K562 (cell line): ENCODE data around the gene NUDT9. TPM values are rescaled to one million over a fixed set of nuclear protein-coding genes. Genes with fewer than 3 reads are reported as not detected.
"Not testable (repeated sequence)": the region's sequence is repeated elsewhere in the genome, so short reads cannot be mapped to it uniquely, and the experiment has no call there.

ENCODE experiments used
- ARID1B ChIP-seq: fragments of 450-650 bp; IDR thresholded peaks from 2 replicates; pipeline ENCODE4 v1.6.1; 2016; ENCODE audit warnings: antibody characterized with exemption, mild to moderate bottlenecking, inconsistent platforms
- CC2D1A ChIP-seq: fragments of 450-650 bp; IDR thresholded peaks from 2 replicates; pipeline ENCODE4 v1.6.1; 2017; ENCODE audit warnings: mild to moderate bottlenecking
- EHMT2 ChIP-seq: fragments of 450-650 bp; IDR thresholded peaks from 2 replicates; pipeline ENCODE4 v1.6.1; 2018; ENCODE audit warnings: antibody characterized with exemption
- FOXM1 ChIP-seq, 2 experiments: fragments of 450-650 bp in 1 of 2; sonication (generic) in 1 of 2; formaldehyde crosslinking in 1 of 2; IDR thresholded peaks; 2 replicates each; pipeline versions ENCODE4 v1.6.1 to v1.9.0; 2017 to 2022; ENCODE audit warnings: low read depth in 2 of 2, mild to moderate bottlenecking in 2 of 2, missing genetic modification reagents in 1 of 2, moderate library complexity in 1 of 2
- L3MBTL2 ChIP-seq: fragments of 450-650 bp; IDR thresholded peaks from 2 replicates; pipeline ENCODE4 v1.6.1; 2016; ENCODE audit warnings: mild to moderate bottlenecking, moderate library complexity
- MAZ ChIP-seq, 2 experiments: fragments of 450-650 bp in 1 of 2; sonication (generic) in 1 of 2; formaldehyde crosslinking; IDR thresholded peaks in 1 of 2; conservative IDR thresholded peaks in 1 of 2; 2 replicates each; pipeline versions ENCODE4 v1.4.0 to v1.5.0; 2020; ENCODE audit warnings: mild to moderate bottlenecking in 1 of 2, missing genetic modification reagents in 1 of 2
- SUPT5H ChIP-seq: fragments of 450-650 bp; IDR thresholded peaks from 2 replicates; pipeline ENCODE4 v1.6.1; 2016
- polyA plus RNA-seq, 8 experiments: library from polyadenylated mRNA; depleted of rRNA in 4 of 8; stranded (reverse) in 5 of 8; unstranded in 3 of 8; fragments of >200 nt; fragmentation: Nextera tagmentation in 2 of 8; fragmentation: Illumina TruSeq in 1 of 8; extraction: Ambion mirVana in 2 of 8; extraction: Trizol in 1 of 8; gene quantifications; 2 replicates each; pipeline versions ENCODE4 v1.2.1 to v1.2.3, GENCODE V29; 2011 to 2014; ENCODE audit warnings: inconsistent platforms in 1 of 8, missing spikeins in 1 of 8
- total RNA-seq, 7 experiments: library from RNA; depleted of rRNA in 6 of 7; stranded (reverse); fragments of >200 nt in 6 of 7; fragmentation: Illumina TruSeq in 2 of 7; extraction: Trizol in 2 of 7; gene quantifications; 2 replicates each; pipeline versions ENCODE4 v1.2.1 to v1.2.3, GENCODE V29; 2011 to 2021; ENCODE audit warnings: low replicate concordance in 1 of 7
- TF ChIP-seq, protein P1 (sequence below): fragments of 450-650 bp; IDR thresholded peaks from 2 replicates; pipeline ENCODE4 v1.6.1; 2018; ENCODE audit not compliant: partially characterized antibody

Gene NUDT9
- total and polyA plus RNA-seq, 9 of the 15 experiments (the other 6 are each of a cell fraction or from before 2014, with no cell fraction given) = 8.5 to 20.8 (median 18.0) TPM

DNA sequence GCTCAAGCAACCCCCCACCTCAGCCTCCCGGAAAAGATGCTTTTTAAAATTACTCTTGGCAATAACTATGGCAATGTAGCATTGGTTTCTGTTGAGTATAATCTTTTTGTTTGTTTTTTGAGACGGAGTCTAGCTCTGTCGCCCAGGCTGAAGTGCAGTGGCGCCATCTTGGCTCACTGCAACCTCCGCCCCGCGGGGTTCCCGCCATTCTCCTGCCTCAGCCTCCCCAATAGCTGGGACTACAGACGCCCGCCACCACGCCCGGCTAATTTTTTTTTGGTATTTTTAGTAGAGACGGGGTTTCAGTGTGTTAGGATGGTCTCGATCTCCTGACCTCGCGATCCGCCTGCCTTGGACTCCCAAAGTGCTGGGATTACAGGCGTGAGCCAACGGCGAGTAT lies 32.3 kb upstream of the NUDT9 start (continued):
- TF ChIP-seq, protein P1, sequence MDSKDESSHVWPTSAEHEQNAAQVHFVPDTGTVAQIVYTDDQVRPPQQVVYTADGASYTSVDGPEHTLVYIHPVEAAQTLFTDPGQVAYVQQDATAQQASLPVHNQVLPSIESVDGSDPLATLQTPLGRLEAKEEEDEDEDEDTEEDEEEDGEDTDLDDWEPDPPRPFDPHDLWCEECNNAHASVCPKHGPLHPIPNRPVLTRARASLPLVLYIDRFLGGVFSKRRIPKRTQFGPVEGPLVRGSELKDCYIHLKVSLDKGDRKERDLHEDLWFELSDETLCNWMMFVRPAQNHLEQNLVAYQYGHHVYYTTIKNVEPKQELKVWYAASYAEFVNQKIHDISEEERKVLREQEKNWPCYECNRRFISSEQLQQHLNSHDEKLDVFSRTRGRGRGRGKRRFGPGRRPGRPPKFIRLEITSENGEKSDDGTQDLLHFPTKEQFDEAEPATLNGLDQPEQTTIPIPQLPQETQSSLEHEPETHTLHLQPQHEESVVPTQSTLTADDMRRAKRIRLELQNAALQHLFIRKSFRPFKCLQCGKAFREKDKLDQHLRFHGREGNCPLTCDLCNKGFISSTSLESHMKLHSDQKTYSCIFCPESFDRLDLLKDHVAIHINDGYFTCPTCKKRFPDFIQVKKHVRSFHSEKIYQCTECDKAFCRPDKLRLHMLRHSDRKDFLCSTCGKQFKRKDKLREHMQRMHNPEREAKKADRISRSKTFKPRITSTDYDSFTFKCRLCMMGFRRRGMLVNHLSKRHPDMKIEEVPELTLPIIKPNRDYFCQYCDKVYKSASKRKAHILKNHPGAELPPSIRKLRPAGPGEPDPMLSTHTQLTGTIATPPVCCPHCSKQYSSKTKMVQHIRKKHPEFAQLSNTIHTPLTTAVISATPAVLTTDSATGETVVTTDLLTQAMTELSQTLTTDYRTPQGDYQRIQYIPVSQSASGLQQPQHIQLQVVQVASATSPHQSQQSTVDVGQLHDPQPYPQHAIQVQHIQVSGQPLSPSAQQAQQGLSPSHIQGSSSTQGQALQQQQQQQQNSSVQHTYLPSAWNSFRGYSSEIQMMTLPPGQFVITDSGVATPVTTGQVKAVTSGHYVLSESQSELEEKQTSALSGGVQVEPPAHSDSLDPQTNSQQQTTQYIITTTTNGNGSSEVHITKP = peak; percentile 17
- TF ChIP-seq ARID1B = peak; percentile 26; the same call in 1 of the 2 replicates
- TF ChIP-seq FOXM1 (IDR thresholded peaks at IDR 0.05; ENCODE audit: low read depth) = not testable (repeated sequence)
- TF ChIP-seq FOXM1 (CRISPR knock-in tag; IDR thresholded peaks at IDR 0.05; ENCODE audit: low read depth) = 0 out of 2 replicates have a peak, but pooled peaks have one; percentile 15
- TF ChIP-seq MAZ (CRISPR knock-in tag; conservative IDR thresholded peaks at IDR 0.05 in 1 of 2, IDR thresholded peaks at IDR 0.05 in 1 of 2) = peak in 1 of 2 experiments; percentile 38; a peak in 2 of 4 replicates
- TF ChIP-seq EHMT2 = peak; percentile 50; the same call in 1 of the 2 replicates
- peak; percentile 56 for TF ChIP-seq SUPT5H
- peak; percentile 36; the same call in 1 of the 2 replicates for TF ChIP-seq CC2D1A
- peak; percentile 16; the same call in 1 of the 2 replicates for TF ChIP-seq L3MBTL2
